OCI-LY1 (cell line): Measurements from ENCODE around the gene HLA-DMB.

ENCODE experiments used
- H2AFZ ChIP-seq: fragments of 200-600 bp; sonication (generic), shearing (Covaris generic); 2 replicates; pipeline ENCODE4 v1.6.0; 2014; ENCODE audit warnings: antibody characterized with exemption, mild to moderate bottlenecking, low read length
- H3F3A ChIP-seq: fragments of 200-600 bp; sonication (generic), shearing (Covaris generic); 2 replicates; pipeline ENCODE4 v1.6.0; 2014; ENCODE audit warnings: mild to moderate bottlenecking, antibody characterized with exemption, low read length, moderate library complexity; ENCODE audit not compliant: insufficient read depth
- H3K27ac ChIP-seq: fragments of 200-600 bp; sonication (generic); 2 replicates; pipeline ENCODE4 v1.5.1; 2014; ENCODE audit warnings: low read length, mixed run types, mild to moderate bottlenecking, low read depth; ENCODE audit not compliant: poor library complexity, severe bottlenecking
- H3K27me3 ChIP-seq: fragments of 200-600 bp; sonication (generic); 2 replicates; pipeline ENCODE4 v1.6.0; 2014; ENCODE audit warnings: antibody characterized with exemption, mild to moderate bottlenecking, low read length, moderate library complexity; ENCODE audit not compliant: insufficient read depth
- H3K36me3 ChIP-seq: fragments of 200-600 bp; sonication (generic); 2 replicates; pipeline ENCODE4 v1.6.1; 2014; ENCODE audit warnings: mild to moderate bottlenecking, antibody characterized with exemption, low read length, moderate library complexity, mixed read lengths; ENCODE audit not compliant: insufficient read depth
- H3K4me1 ChIP-seq: fragments of 200-600 bp; sonication (generic); 2 replicates; pipeline ENCODE4 v1.5.1; 2014; ENCODE audit warnings: mild to moderate bottlenecking, low read length, moderate library complexity; ENCODE audit not compliant: insufficient read depth, severe bottlenecking
- H3K4me2 ChIP-seq: fragments of 200-600 bp; sonication (generic), shearing (Covaris generic); 2 replicates; pipeline ENCODE4 v1.6.1; 2014; ENCODE audit warnings: low read length
- H3K4me3 ChIP-seq: fragments of 200-600 bp; sonication (generic); 2 replicates; pipeline ENCODE4 v1.5.1; 2014; ENCODE audit warnings: low read length, low read depth, mild to moderate bottlenecking, mixed read lengths; ENCODE audit not compliant: poor library complexity, severe bottlenecking
- H3K79me2 ChIP-seq: fragments of 200-600 bp; shearing (Covaris generic); 2 replicates; pipeline ENCODE4 v1.6.1; 2016; ENCODE audit warnings: mixed run types, low read length, mixed read lengths; ENCODE audit not compliant: insufficient read depth
- H3K9ac ChIP-seq: fragments of 200-600 bp; sonication (generic), shearing (Covaris generic); 2 replicates; pipeline ENCODE4 v1.6.1; 2014; ENCODE audit warnings: mild to moderate bottlenecking, low read length, mixed read lengths
- H3K9me2 ChIP-seq: fragments of 200-600 bp; sonication (generic), shearing (Covaris generic); 2 replicates; pipeline ENCODE4 v1.6.1; 2014; ENCODE audit warnings: low read depth, mild to moderate bottlenecking, low read length, mixed read lengths
- H3K9me3 ChIP-seq: fragments of 200-600 bp; shearing (Covaris generic); 2 replicates; pipeline ENCODE4 v1.6.1; 2014; ENCODE audit warnings: low read length, mixed read lengths
- H4K20me1 ChIP-seq: fragments of 200-600 bp; sonication (generic), shearing (Covaris generic); 2 replicates; pipeline ENCODE4 v1.6.0; 2016; ENCODE audit warnings: mild to moderate bottlenecking, low read length; ENCODE audit not compliant: insufficient read depth
- EZH2 ChIP-seq: fragments of 200-600 bp; sonication (generic), shearing (Covaris generic); IDR thresholded peaks from 2 replicates; pipeline ENCODE4 v1.8.0; 2017; ENCODE audit warnings: borderline replicate concordance, mixed run types, mild to moderate bottlenecking, antibody characterized with exemption, low read length, moderate library complexity, mixed read lengths
- TF ChIP-seq, protein P1 (sequence below): fragments of 200-600 bp; sonication (generic), shearing (Covaris generic); IDR thresholded peaks from 2 replicates; pipeline ENCODE4 v1.5.1; 2017; ENCODE audit warnings: mild to moderate bottlenecking, antibody characterized with exemption, low read length, moderate library complexity, mixed read lengths

Gene HLA-DMB

DNA sequence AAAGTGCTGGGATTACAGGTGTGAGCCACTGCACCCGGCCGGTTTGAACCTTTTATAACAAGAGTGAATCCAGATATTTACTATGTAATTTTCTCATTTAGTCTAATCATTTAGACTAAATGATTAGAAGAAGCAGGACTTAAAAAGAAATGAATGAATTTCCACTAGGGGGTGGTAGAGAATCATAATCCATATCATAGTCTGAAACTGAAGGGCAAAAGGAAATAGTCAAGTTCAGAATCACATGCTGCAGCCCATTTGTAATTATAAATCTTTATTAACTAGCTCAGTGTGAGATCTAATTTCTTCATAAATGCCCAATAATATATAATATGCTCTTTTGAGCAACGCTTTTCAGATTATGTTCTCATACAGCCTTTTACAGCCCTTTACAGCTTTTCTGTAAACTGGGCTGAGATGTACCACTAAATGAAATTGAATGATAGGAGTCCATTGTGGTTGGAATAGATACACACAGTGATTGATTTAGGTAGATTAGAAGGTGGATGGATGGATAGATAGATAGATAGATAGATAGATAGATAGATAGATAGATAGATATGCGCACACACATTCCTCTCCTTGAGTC lies 55.0 kb downstream of the HLA-DMB start:
- no peak overlapping the region for H3K4me2 ChIP-seq
- H3K27ac ChIP-seq, result no peak overlapping the region
- TF ChIP-seq, protein P1, sequence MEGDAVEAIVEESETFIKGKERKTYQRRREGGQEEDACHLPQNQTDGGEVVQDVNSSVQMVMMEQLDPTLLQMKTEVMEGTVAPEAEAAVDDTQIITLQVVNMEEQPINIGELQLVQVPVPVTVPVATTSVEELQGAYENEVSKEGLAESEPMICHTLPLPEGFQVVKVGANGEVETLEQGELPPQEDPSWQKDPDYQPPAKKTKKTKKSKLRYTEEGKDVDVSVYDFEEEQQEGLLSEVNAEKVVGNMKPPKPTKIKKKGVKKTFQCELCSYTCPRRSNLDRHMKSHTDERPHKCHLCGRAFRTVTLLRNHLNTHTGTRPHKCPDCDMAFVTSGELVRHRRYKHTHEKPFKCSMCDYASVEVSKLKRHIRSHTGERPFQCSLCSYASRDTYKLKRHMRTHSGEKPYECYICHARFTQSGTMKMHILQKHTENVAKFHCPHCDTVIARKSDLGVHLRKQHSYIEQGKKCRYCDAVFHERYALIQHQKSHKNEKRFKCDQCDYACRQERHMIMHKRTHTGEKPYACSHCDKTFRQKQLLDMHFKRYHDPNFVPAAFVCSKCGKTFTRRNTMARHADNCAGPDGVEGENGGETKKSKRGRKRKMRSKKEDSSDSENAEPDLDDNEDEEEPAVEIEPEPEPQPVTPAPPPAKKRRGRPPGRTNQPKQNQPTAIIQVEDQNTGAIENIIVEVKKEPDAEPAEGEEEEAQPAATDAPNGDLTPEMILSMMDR, result peak; percentile 67
- TF ChIP-seq EZH2, result no peak
- H3K27me3 ChIP-seq, result no peaks in the 10 kb centered on the region
- H4K20me1 ChIP-seq, result no peaks in the 10 kb centered on the region
- no peaks in the 10 kb centered on the region for H3K36me3 ChIP-seq
- H2AFZ ChIP-seq, result no peak overlapping the region
- H3K9me3 ChIP-seq, result no peaks in the 10 kb centered on the region
- H3K79me2 ChIP-seq, result no peaks in the 10 kb centered on the region
- H3F3A ChIP-seq, result no peaks in the 10 kb centered on the region
- H3K9me2 ChIP-seq, result no peaks in the 10 kb centered on the region
- H3K4me1 ChIP-seq, result peaks cover 35% of the 10 kb centered on the region
- no peak overlapping the region for H3K9ac ChIP-seq
- H3K4me3 ChIP-seq, result no peak overlapping the region
